ENCODE measurements around the gene ZNF443.

- TF ChIP-seq CTCF (IDR thresholded peaks at IDR 0.05) (no peak), POLR2A (IDR thresholded peaks at IDR 0.05) (no peak)
These were observed 41.7 kb upstream of the ZNF443 start for GRCh38 chr19:12482509-12482886.

Measured in adrenal gland (tissue), 5 donors.